Heart right ventricle (tissue), 16 donors: Measurements from ENCODE around the gene SHLD3. TPM values are rescaled to one million over a fixed set of nuclear protein-coding genes. Genes with fewer than 3 reads are reported as not detected.
"Not testable (repeated sequence)": the region's sequence is repeated elsewhere in the genome, so short reads cannot be mapped to it uniquely, and the experiment has no call there.

Experiments
- ATAC-seq, 8 donors: fragments of 200-7000 bp; cut with Tn5 transposase; one replicate each; pipeline ENCODE4 v1.9.1; 2020; ENCODE audit warnings: mild to moderate bottlenecking in 8 of 8, moderate library complexity in 8 of 8, moderate number of reproducible peaks in 1 of 8
- DNase-seq, 2 donors: peaks; one replicate each; pipeline ENCODE4 v3.0.0-alpha.2; 2020
- H3K27ac ChIP-seq, 10 donors: fragments of 200-600 bp; sonication (generic) in 2 of 10; one replicate each; pipeline versions ENCODE4 v1.5.0 to v1.8.0; 2020 to 2022; ENCODE audit warnings: mild to moderate bottlenecking in 3 of 10
- H3K27me3 ChIP-seq, 7 donors: fragments of 200-600 bp; one replicate each; pipeline ENCODE4 v1.8.0; 2021 to 2022; ENCODE audit warnings: mild to moderate bottlenecking in 2 of 7
- H3K36me3 ChIP-seq, 9 donors: fragments of 200-600 bp; sonication (generic) in 1 of 9; one replicate each; pipeline versions ENCODE4 v1.5.0 to v1.8.0; 2020 to 2022; ENCODE audit warnings: mild to moderate bottlenecking in 2 of 9
- H3K4me1 ChIP-seq, 9 donors: fragments of 200-600 bp; sonication (generic) in 1 of 9; one replicate each; pipeline versions ENCODE4 v1.5.0 to v1.8.0; 2020 to 2022; ENCODE audit warnings: mild to moderate bottlenecking in 4 of 9
- H3K4me3 ChIP-seq, 10 donors: fragments of 200-600 bp; sonication (generic) in 2 of 10; one replicate each; pipeline versions ENCODE4 v1.5.0 to v1.8.0; 2020 to 2022; ENCODE audit warnings: mild to moderate bottlenecking in 7 of 10, moderate library complexity in 2 of 10
- H3K9me3 ChIP-seq, 11 donors: fragments of 200-600 bp in 10 of 11; sonication (generic) in 2 of 11; one replicate each; pipeline versions ENCODE4 v1.5.0 to v1.8.0; 2013 to 2022; ENCODE audit warnings: mild to moderate bottlenecking in 2 of 11, control low read depth in 1 of 11, moderate library complexity in 1 of 11
- CTCF ChIP-seq, 9 donors: fragments of 200-600 bp; sonication (generic) in 2 of 9; IDR thresholded peaks; one replicate each; pipeline versions ENCODE4 v1.5.0 to v1.8.0; 2021 to 2022; ENCODE audit warnings: antibody characterized with exemption in 9 of 9, mild to moderate bottlenecking in 5 of 9, moderate library complexity in 1 of 9
- WGBS, 2 donors: extraction: QIAGEN DNeasy Blood & Tissue Kit; methylation state at CpG; one replicate each; pipeline ENCODE4 v1.1.7; 2013; ENCODE audit warnings: inconsistent platforms in 1 of 2; 5-methylcytosine and 5-hydroxymethylcytosine counted together
- intact Hi-C, 10 donors: fragments of 100-400 bp; cut with DNase I; formaldehyde crosslinking; loops; one replicate each; pipeline versions ENCODE4 v1.11.1 to v1.14.2; 2022
- polyA plus RNA-seq, 2 donors: library from polyadenylated mRNA; stranded (reverse); fragments of 200-250 nt; gene quantifications; one replicate each; pipeline ENCODE4 v1.2.3, GENCODE V29; 2013
- total RNA-seq, 10 donors: library from RNA; stranded (reverse); fragmentation: NEBNext Ultra II Directional in 3 of 10; extraction: Animal tissue kit (Norgen Biotek cat#: 25700) in 3 of 10; gene quantifications; one replicate each; pipeline versions ENCODE4 v1.2.1 to v1.2.4, GENCODE V29; 2021 to 2023
- donor health status: Arrhythmogenic right ventricular cardiomyopathy.
- donor health status: ischemic (EF 13 %, LVEDD 7.1; RV severe dilation, severe dysfunction).
- donor health status: healthy with polysubstance abuse.
- donor health status: DM: no; HTN: yes; CAD: no.
- donor health status: DM: no; HTN: no; CAD: no.
- donor health status: ischemic (EF 25% LVEDD 6.9; RV normal size, moderate dysfunction).
- donor health status: ischemic (EF 25% LVEDD 5.7; RV mildly dilated, moderate dysfunction).
- donor health status: healthy.
- donor health status: DM: yes; HTN: yes; CAD: no.
- donor health status: Ischemic cardiomyopathy.
- donor health status: ischemic (EF 35%, LVEDD 5.7; RV mildly dilated, moderate dysfunction).
- donor health status: nonischemic (EF 11% LVEDD 7.7; RV severe dilation, severe dysfunction).
- donor health status: DM: yes; HTN: yes; CAD: no.
- donor health status: PGD.
- donor health status: ischemic (EF 29% LVEDD 5.4; RV normal size, mild dysfunction).
- donor health status: nonischemic (EF 23%, LVEDD 6.1; RV moderate dilation, normal function).

The SHLD3 gene
- total and polyA plus RNA-seq, 12 donors = 1.1 to 5.0 (median 1.8) TPM

DNA sequence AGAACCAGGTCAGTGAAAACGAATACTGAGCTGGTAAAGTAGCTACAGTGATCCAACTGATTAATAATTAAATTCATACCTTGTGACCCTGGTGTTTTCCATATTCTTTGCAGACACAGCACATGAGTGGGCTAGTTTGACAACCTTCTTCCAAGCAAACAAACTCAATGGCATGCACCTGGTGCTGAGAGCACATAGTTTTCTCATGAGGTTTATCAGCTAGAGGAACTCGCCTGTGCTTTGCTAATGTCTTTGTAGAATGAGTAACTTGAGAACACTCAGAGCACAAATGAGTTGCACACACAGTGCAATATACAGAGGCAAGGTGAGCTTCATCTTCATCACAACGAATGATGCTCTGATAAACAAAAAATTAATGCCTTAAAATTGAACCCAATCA is 13.3 kb upstream of the SHLD3 start:
- TF ChIP-seq CTCF (IDR thresholded peaks at IDR 0.05) = no peak
- Histone ChIP-seq H3K27me3 (no peaks in the 10 kb centered on the region), H3K36me3 (peaks cover 0 to 100% (median 48%) of the 10 kb centered on the region in 9 donors), H3K27ac (no peak overlapping the region), H3K4me1 (peaks cover 0 to 7% (median 0%) of the 10 kb centered on the region in 9 donors), H3K9me3 (no peaks in the 10 kb centered on the region), H3K4me3 (no peak overlapping the region)
- 60 to 68% methylated on average over 3 of the region's 3 CpGs for WGBS, 2 donors
- DNase-seq (no peak), ATAC-seq (no peak)
- intact Hi-C loops = no loop called here

- WGBS, 2 donors = 89 to 91% methylated on average over 4 of the region's 4 CpGs
- Histone ChIP-seq H3K27ac (no peak overlapping the region), H3K4me3 (no peak overlapping the region), H3K9me3 (no peaks in the 10 kb centered on the region), H3K4me1 (peaks cover 0 to 7% (median 0%) of the 10 kb centered on the region in 9 donors), H3K36me3 (peaks cover 0 to 100% (median 45%) of the 10 kb centered on the region in 9 donors), H3K27me3 (no peaks in the 10 kb centered on the region)
- TF ChIP-seq CTCF (IDR thresholded peaks at IDR 0.05) = no peak
- no peak for DNase-seq
- intact Hi-C loops = no loop called here
- ATAC-seq = no peak
These were observed 12.4 kb upstream of the SHLD3 start for GRCh38 chr5:65612298-65612907.

DNA sequence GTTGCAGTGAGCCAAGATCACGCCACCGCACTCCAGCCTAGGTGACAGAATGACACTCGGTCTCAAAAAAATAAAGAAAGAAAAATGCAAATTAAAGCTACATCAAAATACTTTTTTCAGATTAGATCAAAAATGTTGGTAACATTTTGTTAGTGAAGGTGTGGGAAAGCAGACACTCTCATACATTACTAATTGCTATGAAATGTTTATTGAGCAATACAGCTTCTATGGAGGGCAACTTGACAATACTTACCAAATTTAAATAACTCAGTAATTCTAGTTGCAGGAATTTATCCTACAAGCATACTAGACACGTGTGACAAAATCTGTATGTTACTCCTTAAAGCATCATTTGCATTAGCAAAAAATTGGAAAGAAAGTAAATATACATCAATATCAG is 4.8 kb upstream of the SHLD3 start:
- ATAC-seq = no peak
- Histone ChIP-seq H3K27me3 (no peaks in the 10 kb centered on the region), H3K4me3 (no peak overlapping the region), H3K9me3 (no peaks in the 10 kb centered on the region), H3K36me3 (peaks cover 0 to 36% (median 3%) of the 10 kb centered on the region in 9 donors), H3K4me1 (peaks cover 4 to 36% (median 25%) of the 10 kb centered on the region in 9 donors), H3K27ac (no peak overlapping the region)
- DNase-seq = no peak
- TF ChIP-seq CTCF (IDR thresholded peaks at IDR 0.05) = no peak
- intact Hi-C loops = loop anchor here in 2 of 10 donors (5.0 to 10.0 kb wide), 2 partner anchors 58 to 305 kb away; partner anchors contain the start of genes CENPK (in 1 of the 2), ERBIN (in 1 of the 2) and PPWD1 (in 1 of the 2)
- 92 to 93% methylated on average over 4 of the region's 4 CpGs for WGBS, 2 donors

GRCh38 chr5:65621961-65622360 is 2.9 kb upstream of the SHLD3 start:
- not testable (repeated sequence) for DNase-seq, H3K27ac ChIP-seq, ATAC-seq, H3K9me3 ChIP-seq, H3K27me3 ChIP-seq, H3K4me3 ChIP-seq
- peaks cover 0 to 16% (median 0%) of the 10 kb centered on the region in 9 donors for H3K36me3 ChIP-seq
- intact Hi-C loops = loop anchor here in 2 of 10 donors (5.0 to 10.0 kb wide), 2 partner anchors 60 to 303 kb away; partner anchors contain the start of genes CENPK (in 1 of the 2), ERBIN (in 1 of the 2) and PPWD1 (in 1 of the 2)
- 83 to 88% methylated on average over 4 of the region's 4 CpGs for WGBS, 2 donors
- peaks cover 4 to 50% (median 42%) of the 10 kb centered on the region in 9 donors for H3K4me1 ChIP-seq

- Histone ChIP-seq H3K4me3 (peak overlapping the region; percentile 71 to 100 (median 87)), H3K27ac (peak overlapping the region in 9 of 10 donors; percentile 72 to 94 (median 90)), H3K9me3 (no peaks in the 10 kb centered on the region), H3K27me3 (no peaks in the 10 kb centered on the region), H3K4me1 (peaks cover 4 to 46% (median 43%) of the 10 kb centered on the region in 9 donors), H3K36me3 (peaks cover 0 to 4% (median 0%) of the 10 kb centered on the region in 9 donors)
- intact Hi-C loops = loop anchor here in 2 of 10 donors (5.0 to 10.0 kb wide), 2 partner anchors 61 to 301 kb away; partner anchors contain the start of genes CENPK (in 1 of the 2), ERBIN (in 1 of the 2) and PPWD1 (in 1 of the 2)
- DNase-seq (no peak), ATAC-seq (peak in 1 of 8 donors; percentile 3)
- no peak for TF ChIP-seq CTCF (IDR thresholded peaks at IDR 0.05)
- WGBS, 2 donors = 6 to 7% methylated on average over 9 of the region's 9 CpGs
These were observed 1.3 kb upstream of the SHLD3 start for GRCh38 chr5:65623482-65623881.
